GM18505 (cell line): Measurements from ENCODE around the gene PRM1.

Experiments used
- ATAC-seq: cut with Tn5 transposase; IDR thresholded peaks from one replicate; pipeline ENCODE4 v1.9.1; 2021; ENCODE audit not compliant: unreplicated experiment
- POLR2A ChIP-seq: IDR thresholded peaks from 4 replicates; pipeline ENCODE4 v1.6.1; 2011; ENCODE audit warnings: borderline replicate concordance; ENCODE audit not compliant: insufficient read depth, insufficient read length; ENCODE audit errors: extremely low read depth

The PRM1 gene

DNA sequence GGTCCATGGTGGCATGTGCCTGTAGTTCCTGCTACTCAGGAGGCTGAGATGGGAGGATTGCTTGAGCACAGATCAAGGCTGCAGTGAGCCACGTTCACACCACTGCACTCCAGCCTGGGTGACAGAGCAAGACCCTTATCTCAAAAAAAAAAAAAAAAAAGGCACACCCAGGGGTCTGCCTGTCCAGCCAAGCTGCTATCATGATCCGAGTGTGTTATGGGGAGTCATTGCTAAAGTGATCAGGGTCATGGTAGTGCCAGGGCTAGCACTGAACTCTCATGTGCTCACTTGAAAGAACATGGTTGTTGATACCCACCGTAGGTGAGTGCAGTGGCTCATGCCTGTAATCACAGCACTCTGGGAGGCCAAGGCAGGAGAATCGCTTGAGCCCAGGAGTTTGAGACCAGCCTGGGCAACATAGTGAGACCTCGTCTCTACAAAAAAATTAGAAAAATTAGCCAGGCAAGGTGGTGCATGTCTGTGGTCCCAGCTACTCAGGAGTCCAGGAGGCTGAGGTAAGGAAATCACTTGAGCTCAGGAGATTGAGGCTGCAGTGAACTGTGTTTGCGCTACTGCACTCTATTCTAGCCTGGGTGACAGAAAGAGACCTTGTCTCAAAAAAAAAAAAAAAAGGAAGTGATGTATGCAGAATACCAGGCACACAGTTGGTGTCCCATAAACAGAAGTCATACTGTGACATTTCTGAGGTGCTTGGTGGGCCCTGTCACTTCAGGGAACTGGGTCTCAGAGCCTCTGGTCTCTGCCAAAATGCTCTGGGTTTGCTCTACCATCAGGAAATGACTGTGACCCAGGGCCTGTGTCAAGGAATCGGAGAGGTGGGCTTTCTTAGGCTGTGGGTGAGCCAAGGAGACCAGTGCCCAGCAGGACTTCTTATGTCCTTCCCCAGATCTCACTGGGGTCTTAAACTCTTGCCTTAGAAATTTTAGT lies 2.2 kb downstream of the PRM1 start:
- no peak for ATAC-seq
- no peak for TF ChIP-seq POLR2A

DNA sequence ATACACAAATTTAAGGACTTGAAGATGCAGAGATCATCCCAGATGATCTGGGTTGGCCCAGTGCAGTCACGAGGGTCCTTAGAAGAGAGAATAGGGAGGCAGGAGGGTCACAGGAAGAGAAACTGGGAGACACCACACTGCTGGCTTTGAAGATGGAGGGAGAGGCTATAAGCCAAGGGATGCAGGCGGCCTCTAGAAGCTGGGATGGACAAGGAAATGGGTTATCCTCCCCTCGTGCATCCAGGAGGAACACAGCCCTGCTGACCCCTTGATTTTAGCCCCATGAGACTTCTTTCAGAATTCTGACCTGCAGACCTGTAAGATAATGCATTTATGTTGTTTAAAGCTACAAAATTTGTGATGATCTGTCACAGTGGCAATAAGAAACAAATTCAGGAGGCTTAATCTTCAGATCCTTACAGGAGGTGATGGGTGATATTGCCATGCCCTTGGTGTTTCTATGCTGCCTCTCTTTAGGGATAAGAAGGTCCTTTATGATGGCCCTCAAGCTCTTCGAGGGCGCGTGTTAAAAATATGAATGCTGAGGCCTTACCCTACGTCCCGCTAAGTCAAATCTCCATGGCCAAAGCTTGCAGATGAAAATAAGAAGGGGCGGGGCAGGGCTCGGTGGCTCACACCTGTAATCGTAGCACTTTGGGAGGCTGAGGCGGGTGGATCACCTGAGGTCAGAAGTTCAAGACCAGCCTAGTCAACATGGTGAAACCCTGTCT lies 3.4 kb downstream of the PRM1 start:
- TF ChIP-seq POLR2A = no peak
- no peak for ATAC-seq

DNA sequence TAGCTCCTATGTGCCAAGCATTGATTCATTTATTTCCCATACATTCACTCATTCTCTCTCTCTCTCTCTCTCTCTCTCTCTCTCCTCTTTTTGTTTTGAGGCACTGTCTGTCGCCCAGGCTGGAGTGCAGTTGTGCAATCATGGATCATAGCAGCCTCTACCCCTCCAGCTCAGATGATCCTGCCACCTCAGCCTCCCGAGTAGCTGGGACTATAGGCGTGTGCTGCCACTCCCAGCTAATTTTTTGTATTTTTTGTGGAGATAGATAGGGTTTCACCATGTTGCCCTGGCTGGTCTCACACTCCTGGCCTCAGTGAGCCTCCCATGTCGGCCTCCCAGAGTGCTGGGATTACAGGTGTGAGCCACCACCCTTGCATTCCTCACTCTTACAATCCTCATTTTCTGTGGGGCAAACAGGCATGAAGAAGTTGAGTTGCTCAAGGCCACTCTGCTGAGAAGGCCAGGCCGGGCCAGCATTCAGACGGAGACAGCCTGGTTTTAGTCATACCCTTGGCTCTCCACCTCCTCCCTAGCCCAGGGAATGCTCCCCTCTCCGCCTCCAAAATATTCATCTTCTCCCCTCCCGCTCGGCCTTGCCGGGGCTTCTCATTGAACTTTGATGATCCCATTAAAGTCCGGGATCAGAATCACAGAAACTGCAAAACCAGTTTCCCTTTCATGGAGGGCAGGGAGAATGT lies 4.1 kb downstream of the PRM1 start:
- no peak for TF ChIP-seq POLR2A
- ATAC-seq = no peak

DNA sequence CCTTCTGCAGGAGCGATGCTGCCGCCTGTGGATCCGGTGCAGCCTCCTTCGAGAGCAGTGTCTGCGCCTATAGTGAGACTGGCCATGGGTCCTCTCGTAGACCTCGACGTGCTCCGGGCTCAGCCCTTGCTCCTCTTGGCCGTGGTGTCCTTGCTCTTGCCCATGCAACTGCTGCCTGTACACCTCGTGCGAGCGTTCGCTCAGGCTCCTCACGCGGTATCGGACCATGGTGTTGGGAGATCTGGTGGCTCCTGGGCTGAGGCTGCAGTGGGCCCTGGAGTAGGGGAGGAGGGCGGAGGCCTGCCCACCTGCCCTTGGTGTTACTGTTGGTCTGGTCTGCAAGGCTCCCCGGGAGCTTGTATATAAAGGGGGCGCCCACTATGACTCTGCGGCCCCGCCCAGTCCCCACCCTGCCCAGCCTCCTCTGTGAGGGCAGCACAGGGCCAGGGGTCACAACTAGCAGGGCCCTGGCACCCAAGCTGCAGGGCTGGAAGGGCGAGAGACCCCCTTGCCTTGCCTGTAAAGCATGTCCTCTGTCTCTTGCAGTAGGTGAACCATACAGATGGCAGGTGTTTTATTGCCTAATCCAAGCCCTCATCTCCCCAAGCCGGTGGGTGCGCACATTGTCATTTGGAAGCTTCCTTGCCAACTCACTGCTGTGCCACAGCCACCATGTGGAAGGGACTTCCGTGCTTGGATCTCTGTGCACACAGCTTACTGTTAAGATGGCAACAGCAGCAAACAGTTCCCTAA lies 4.8 kb downstream of the PRM1 start, which contains the start of gene PRM2:
PRM2 (minus strand) TSS at position 338 of the 753 bp plus-strand sequence; CDS start at position 228, 110 bp downstream.
- no peak for ATAC-seq
- no peak for TF ChIP-seq POLR2A

DNA sequence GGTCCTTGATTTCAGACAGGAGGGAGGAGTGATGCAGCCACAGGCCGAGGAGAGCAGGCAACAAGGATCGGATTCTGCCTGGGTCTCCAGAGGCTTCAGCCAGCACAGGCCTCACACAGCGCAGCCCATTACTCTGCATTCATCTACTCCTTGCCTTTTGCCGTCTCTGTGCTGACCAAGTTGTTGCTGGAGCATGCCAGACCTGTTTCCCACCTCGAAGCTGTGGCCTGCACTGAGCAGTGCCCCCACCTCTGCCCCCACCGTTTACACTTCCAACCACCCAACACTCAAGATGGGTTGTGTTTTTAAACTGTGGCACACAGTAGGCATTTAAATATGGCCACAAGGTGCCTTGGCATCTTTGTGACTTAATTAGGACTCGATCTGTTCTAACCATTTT lies 6.2 kb downstream of the PRM1 start:
- TF ChIP-seq POLR2A = no peak
- ATAC-seq = no peak

DNA sequence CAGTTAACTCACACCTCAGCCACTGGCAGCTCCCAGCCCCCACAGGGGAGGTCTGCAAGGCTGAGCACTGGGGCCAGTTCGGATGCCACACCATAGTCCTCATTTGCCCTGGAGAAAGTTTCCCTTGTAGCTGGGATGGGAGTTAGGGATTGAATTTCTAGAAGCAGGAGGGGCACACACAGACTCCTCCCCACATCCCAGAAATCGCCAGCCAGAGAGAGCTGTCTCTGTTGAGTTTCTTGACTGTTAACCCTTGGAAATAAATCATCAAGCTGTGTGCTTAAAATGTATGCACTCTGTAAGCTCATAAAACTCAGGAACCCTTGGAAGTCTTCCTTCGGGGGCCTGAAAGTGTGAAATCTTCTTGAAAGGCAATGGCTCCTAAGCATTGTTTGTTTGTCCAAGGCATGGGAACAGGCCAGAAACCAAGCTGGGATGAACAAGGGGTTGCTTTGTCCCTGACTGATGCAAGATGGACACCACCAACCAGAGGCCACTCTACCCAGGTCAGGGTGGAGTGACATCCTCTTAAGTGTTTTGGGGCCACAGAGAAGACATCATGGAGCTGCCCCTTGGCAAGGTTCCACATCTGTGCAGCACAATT lies 7.3 kb downstream of the PRM1 start:
- TF ChIP-seq POLR2A = no peak
- no peak for ATAC-seq

DNA sequence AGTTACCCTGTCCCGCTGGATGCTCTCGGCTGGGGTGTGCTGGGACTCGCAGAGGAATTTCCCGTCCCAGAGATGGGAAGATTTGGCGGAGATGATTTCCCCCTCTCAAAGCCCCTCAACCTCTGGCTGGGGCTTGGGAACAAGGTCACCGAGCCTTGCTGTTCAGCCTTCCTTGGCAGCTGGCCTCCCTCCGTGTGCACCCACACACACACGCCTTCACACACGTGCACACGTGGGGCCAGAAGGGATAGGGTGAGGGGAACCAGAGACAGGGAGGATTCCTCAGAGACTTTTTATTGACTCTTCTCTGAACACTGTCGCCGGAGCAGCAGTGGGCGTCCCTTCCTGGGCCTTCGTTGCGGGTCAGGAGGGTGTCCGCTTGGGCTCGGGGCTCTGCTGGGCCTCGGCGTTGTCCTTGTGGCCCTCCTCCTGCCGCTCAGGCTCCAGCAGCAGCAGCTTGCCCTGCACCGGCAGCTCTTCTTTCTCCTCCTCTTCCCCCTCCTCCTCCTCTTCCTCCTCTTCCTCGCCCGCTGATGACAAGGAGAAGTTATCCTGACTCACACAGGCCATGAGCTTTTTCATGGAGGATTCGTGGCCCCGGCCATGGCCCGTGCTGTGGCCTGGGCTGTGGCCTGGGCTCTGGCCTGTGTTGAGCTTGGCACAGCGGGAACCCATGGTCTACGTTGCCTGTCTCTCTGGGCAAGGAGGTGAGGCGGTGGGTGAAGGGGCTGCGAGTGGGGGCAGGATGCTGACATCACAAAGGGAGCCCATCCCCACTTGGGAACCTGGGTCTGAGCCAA lies 8.0 kb downstream of the PRM1 start, which contains the start of gene PRM3:
PRM3 (minus strand) TSS at position 709 of the 800 bp plus-strand sequence; CDS start at position 675, 34 bp downstream.
- no peak for ATAC-seq
- no peak for TF ChIP-seq POLR2A

DNA sequence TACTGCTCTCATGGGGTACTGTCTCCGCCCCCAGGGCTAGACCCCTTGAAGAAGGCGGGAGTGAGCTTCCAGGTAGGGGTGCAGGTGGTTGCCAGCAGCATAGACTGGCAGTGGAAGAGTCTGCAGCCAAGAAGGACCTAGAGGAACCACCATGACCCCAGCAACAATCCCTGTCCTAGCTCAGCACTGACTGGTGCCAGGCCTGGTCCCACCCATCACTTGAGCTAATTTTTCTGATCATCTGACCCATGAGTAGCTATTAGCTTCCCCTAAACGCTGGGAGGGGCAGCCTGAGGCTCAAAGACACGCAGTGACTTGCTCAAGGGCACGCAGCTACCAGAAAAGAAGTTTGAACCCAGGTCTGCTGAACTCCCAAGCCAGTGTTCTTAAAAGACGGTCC lies 8.6 kb downstream of the PRM1 start:
- no peak for TF ChIP-seq POLR2A
- ATAC-seq = no peak

DNA sequence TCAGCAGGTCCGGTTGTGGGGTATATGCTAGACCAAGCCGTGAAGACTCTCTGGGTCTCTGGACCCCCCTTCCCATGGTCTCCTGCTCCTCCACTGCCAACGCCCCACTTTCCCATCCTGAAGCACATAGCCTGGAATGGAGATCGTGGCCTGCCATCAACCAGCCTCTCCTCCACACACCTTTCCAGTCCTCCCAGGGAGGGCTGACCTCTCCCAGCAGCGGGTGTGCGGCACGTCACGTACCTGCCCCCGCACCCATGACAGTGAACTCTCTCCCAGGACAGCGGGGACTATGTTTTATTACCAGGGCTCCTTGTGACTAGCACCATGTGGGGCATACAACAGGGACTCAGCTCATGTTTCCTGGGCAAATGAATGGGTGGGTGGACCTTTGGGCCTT lies 9.5 kb downstream of the PRM1 start:
- no peak for TF ChIP-seq POLR2A
- ATAC-seq = no peak

DNA sequence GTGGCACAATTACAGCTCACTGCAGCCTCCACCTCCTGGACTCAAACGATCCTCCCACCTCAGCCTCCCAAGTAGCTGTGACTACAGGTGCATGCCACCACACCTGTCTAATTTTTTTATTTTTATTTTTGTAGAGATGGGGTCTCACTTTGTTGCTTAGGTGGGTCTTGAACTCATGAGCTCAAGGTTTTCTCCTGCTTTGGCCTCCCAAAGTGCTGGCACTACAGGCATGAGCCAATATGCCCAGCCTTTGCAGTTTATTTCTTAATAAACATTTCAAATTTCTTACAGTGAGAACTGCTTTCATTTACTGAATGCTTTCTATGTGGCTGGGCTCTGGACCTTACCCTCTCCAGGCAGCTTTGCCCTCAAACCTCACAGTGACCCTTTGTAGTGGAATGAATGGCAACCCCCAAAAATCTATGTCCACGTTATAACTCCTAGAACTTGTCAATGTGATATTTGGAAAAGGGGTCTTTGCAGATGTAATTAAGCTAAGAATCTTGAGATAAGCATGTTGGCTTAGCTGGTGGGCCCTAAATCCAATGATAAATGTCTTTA lies 10.4 kb downstream of the PRM1 start:
- no peak for TF ChIP-seq POLR2A

DNA sequence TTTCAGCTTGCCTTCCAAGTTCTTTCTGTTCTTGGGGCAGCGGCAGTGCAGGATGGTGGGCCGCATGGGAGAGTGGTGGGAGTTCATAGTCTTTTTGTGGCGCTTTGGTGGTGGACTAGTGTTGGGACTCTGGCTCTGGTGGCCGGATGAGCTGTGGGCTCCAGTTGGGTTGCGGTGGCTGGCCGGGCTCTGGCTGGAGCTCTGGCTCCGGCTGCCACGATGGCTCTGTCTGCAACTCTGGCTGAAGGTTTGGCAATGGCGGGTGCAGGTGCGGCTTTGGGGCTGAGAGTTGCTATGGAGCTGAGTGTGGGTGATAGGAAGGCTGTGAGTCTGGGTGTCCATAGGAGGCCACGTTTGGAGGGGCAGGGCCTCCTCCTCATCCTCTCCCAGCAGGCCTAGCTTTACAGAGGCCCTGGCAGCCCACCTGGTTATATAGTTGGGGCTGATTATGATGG lies 12.2 kb downstream of the PRM1 start, which contains the start of gene TNP2:
TNP2 (minus strand) TSS at position 405 of the 455 bp plus-strand sequence; CDS start at position 342, 63 bp downstream.
- TF ChIP-seq POLR2A = no peak
- no peak for ATAC-seq

More for the DNA sequence above, 10.4 kb downstream of the PRM1 start:
- no peak for ATAC-seq

DNA sequence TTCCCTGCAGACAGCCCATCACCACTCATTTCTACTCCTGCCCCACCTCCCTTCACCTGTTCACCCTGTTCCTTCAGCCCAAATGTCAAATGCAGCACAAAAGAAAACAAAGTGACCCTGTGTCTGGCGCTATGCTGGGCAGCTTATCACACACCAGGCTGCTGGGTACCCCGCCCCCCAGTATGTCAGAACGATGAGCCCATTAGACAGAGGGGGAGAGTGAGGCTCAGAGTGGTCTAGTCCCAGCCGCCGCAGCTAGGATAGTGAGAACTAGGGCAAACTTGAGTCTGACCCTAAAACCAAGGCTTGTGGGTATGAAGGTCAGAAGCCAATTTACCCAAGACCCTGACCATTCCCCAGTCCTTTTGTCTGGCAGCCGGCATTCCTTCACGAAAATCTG lies 16.0 kb downstream of the PRM1 start:
- ATAC-seq = no peak

More for the DNA sequence above, 16.0 kb downstream of the PRM1 start:
- TF ChIP-seq POLR2A = no peak
